Hypothalamus (tissue), 51 donors: ENCODE measurements around the gene C17orf107.

Source experiments
- DNase-seq, 51 donors: peaks; one replicate each; lab custom pipeline; 2025; lab: John Stamatoyannopoulos, UW

The C17orf107 gene

DNA sequence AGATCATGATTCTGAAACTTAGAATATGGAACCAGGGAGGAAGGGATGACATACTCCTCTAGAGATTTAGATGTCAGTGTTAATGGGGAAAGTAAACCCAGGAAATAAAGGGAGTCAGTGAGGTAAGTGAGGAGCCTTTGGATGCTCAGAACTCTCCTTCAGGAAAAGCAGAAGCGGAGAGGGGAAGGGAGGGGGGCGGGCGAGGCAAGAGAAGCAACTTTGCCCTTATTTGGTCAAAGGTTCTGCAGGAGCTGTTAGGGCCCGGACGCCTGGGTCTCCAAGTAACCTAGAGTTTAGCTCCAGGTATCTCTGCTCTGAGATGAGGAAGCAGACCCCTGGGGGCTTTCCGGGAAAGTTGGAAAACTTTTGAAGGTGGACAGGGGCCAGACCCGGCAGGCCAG, 47.7 kb downstream of the C17orf107 start:
- no peak for DNase-seq

DNA sequence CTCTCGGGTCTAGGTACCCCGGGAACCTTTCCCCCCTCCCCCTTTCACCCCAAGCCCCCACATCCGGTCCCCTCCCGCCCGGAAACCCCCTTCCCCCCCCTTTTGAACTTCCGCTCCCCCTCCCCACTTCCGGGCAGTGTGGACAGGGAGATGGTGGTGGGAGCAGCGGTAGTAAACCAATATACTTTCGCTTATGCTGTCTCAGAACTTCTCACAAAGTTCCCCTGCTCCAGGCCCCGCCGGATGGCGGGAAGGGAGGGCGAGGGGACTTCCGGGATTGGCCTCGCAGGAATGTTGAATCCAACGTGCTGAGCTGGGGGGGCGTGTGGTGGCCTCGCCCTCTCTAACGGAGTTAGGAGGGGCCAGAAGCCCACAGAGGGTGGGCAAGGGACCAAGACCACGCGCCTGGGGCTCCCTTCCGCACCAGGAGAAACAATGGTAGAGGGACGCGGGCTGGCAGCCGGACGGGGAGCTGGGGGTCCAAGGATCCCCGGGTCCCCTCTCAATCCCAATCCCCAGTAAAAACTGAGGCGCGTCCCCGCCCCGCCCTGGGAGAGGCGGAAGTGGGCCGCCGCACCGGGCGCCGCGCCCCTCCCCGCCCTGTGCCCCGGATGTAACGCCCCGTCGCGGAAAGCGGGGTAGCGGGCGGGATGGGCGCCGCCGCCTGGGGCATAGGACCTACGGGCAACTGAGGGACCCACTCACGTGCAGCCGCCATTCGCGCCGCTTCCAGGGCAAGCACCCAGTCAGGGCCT, 48.3 kb downstream of the C17orf107 start:
- DNase-seq: peak in 24 of 51 donors; percentile 24 to 62 (median 48)

DNA sequence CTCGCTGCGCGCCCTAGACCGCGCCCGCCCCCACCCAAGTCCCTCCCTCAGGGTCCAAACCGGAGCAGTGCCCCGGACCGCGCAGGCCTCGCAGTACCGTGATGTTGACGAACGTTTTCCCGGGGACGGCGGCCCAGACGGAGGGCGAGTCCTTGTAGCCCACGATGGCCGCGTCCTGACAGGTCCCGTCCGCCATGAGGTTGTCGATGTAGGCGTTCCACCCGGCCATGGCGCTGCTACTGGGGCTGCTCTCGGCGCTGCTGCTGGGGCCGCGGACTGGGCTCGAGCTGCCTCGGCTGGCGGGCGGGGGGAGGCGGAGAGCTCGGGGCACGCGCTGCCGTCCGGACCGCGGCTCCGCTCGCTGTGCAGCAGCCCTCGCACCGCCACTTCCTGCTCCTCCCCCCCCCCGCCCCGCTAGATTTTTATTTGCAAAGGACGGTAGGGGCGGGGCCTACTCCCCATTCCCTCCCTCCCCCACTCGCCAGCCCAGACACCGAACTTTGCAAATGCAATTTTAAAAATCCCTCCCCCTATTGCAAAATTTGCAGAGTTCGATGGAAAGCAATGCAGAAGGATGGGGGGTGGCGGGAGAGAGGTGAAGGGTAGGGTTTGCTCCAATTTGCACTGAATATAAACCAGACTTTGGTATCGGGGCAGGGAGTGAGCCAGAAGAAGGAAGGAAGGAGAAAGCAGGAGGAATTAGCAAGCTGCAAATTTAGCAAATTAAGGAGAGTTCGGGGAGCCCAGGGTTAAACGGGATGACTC, 49.0 kb downstream of the C17orf107 start, which contains the start of gene PFN1:
Gene PFN1 (minus strand): TSS at position 365 of the 765 bp plus-strand sequence. CDS start 136 bp downstream, at position 229.
- peak; percentile 39 to 93 (median 74) for DNase-seq

DNA sequence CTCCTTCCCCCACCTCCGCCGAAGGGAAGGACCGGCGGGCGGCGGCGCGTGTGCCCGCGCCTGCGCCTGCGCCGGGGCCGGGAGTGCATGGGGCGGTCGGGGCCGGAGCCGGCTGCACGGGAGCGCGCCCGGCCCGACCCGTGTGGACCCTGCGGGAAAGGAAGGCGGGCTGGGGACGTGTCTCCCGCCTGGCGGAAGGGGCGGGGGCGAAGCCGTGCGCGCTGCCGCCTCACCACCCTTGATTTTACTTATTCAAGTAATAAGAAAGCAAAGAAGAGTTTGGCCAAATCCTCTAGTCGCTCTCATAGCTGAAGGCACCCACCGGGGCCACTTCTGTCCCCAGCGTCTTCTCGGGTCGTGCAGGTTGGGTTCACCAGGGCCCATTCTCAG, 49.6 kb downstream of the C17orf107 start:
- peak in 45 of 51 donors; percentile 42 to 86 (median 70) for DNase-seq

DNA sequence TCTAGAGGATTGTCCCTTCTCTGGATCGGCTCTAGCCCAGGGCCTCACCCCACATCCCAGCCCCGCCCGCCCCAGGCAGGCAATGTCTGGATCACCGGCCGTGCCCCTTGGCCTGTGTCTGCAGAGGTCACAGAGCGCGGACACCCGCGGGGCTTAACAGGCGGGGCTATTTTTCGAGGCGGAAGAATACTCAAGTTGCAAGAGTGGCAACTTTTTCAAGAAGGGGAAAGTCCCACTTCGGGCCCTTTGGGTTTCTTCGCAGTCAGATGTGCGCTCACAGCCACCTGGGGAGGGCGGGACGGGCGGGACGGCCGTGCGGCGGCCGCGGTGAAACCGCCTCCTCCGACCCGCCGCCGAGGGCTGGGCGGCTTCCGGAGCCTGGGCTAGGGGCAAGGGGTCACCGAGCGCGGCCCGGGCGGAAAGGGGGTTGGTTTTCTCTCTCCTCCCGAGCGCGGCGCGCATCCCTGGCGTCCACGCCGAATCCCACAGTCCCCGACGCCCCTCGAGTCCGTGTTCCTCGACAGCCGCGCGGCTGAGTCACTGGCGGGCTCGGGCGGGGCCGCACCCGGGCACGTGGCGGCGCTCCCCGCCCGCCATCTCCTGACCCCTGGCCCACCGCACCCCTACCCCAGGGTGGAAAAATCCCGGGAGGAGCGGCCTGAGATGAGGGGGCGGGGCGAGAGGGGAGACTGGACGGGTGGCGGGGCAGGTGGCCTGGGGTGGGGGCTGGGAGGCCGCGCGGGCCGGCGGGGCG, 50.2 kb downstream of the C17orf107 start:
- DNase-seq: peak in 29 of 51 donors; percentile 18 to 72 (median 51)

DNA sequence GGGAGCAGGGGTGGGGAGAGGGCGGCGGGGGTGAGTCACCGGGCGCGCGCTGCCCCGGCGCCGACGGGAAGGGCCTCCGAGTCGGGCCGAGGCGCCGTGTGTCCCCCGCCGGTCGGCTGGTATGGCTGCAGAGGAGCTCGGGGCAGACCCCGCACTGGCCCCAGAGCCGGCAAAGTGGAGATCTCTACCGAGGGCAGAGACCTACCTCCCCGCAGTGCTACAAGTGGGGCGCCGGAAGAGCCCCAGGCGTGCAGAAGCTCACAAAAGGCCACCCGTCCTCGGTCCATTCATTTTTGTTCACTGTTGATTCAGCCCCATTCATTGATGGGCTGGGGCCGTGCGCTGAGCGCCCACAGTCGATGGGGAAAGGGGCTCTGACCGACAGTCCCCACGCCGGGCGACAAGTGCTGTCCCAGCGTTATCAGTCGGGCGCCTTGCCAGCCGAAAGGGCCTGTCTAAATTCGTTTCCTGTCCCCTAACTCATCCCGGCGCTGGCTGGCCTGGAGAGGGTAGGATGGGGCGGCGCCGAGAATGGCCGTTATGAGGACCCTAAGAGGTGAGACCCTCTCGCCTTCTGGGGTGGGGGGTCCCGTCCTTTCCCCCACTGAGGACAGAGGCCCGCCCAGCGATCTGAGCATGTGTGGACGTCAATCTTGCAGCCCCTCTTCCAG, 50.9 kb downstream of the C17orf107 start:
- peak in 2 of 51 donors; percentile 39 to 45 for DNase-seq

DNA sequence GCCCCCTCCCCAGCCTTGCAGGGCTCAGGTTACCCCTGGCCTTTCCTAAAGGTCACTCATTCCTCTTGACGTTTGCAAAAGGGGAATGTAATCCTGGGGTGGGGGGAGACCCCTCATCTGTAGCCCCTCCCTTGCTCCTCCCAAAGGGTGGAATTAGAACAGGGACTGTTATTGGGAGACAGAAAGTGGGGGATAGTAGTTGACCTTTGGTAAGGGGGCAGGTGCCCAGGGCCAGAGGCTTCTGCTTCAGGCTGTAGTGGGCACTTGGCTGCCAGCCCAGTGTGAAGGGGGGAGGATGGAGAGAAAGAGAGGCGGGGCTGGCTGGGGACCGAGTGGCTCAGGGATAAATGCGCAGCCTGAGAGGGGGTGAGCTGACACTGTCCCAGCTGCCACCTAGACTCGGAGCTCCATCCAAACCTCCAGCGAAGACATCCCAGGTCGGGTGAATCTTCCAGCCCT, 51.4 kb downstream of the C17orf107 start, which contains the start of gene ENO3:
Gene ENO3 (plus strand): TSS at position 374 of the 459 bp plus-strand sequence. CDS start 711 bp downstream, outside the sequence.
- DNase-seq: no peak

DNA sequence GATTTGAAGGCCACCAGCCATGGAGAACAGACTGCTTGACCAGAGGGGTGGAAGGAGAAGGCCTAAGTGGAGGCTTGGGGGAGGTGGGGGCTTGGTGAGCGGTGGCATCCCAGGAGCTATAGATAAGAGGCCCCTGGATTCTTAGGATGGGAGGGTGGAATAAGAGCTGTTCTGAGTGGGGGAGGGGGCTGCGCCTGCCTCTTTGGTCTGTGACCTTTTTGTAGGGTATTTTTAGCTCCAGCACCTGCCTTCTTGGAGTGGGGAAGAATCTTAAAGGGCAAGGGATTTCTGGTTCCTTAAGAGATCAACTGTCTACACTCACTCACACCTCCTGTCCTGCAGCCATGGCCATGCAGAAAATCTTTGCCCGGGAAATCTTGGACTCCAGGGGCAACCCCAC, 52.1 kb downstream of the C17orf107 start:
- no peak for DNase-seq
